K562 (cell line): Measurements from ENCODE around the gene HSPB7. TPM values are rescaled to one million over a fixed set of nuclear protein-coding genes. Genes with fewer than 3 reads are reported as not detected.

Source experiments
- ATF7 ChIP-seq: fragments of 450-650 bp; IDR thresholded peaks from 2 replicates; pipeline ENCODE4 v1.7.1; 2014; ENCODE audit warnings: mild to moderate bottlenecking, moderate library complexity
- BHLHE40 ChIP-seq: IDR thresholded peaks from 2 replicates; pipeline ENCODE4 v1.6.1; 2011; ENCODE audit warnings: low read length, improper control_type of control experiment
- DIDO1 ChIP-seq: fragments of 450-650 bp; IDR thresholded peaks from 2 replicates; pipeline ENCODE4 v1.6.1; 2016; ENCODE audit warnings: low read depth, missing biosample characterization, missing genetic modification characterization
- E2F1 ChIP-seq: sonication (generic); formaldehyde crosslinking; IDR thresholded peaks from 2 replicates; pipeline ENCODE4 v1.8.1; 2023; ENCODE audit warnings: mild to moderate bottlenecking, missing genetic modification reagents, moderate library complexity
- ETV6 ChIP-seq, 3 experiments: fragments of 150-350 bp in 1 of 3; sonication (generic) in 1 of 3; formaldehyde crosslinking in 1 of 3; IDR thresholded peaks; 2 replicates each; pipeline versions ENCODE4 v1.6.1 to v1.8.0; 2014 to 2022; ENCODE audit warnings: borderline replicate concordance in 2 of 3, low read depth in 2 of 3, antibody characterized with exemption in 1 of 3, low read length in 1 of 3, mild to moderate bottlenecking in 1 of 3, missing genetic modification reagents in 1 of 3
- HDAC8 ChIP-seq: fragments of 450-650 bp; IDR thresholded peaks from 2 replicates; pipeline ENCODE4 v1.6.1; 2016; ENCODE audit warnings: mild to moderate bottlenecking, missing genetic modification characterization, moderate library complexity, missing compliant biosample characterization
- KDM2B ChIP-seq: fragments of 250-450 bp; sonication (Bioruptor Pico); IDR thresholded peaks from 2 replicates; pipeline ENCODE4 v1.8.0; 2021; ENCODE audit warnings: mild to moderate bottlenecking, moderate library complexity
- LEF1 ChIP-seq: fragments of 450-650 bp; IDR thresholded peaks from 2 replicates; pipeline ENCODE4 v1.6.1; 2016; ENCODE audit warnings: mild to moderate bottlenecking
- MXI1 ChIP-seq: IDR thresholded peaks from 2 replicates; pipeline ENCODE4 v1.6.1; 2011; ENCODE audit warnings: low read depth, mild to moderate bottlenecking, improper control_type of control experiment, low read length
- MYC ChIP-seq, 2 experiments: fragments of 250-450 bp in 1 of 2; sonication (Bioruptor Pico) in 1 of 2; IDR thresholded peaks; 2 replicates each; pipeline versions ENCODE4 v1.5.1 to v1.6.1; 2012 to 2021; ENCODE audit warnings: low read depth in 2 of 2, borderline replicate concordance in 1 of 2, improper control_type of control experiment in 1 of 2, low read length in 1 of 2, mild to moderate bottlenecking in 1 of 2, moderate library complexity in 1 of 2
- PTRF ChIP-seq: fragments of 450-650 bp; IDR thresholded peaks from 2 replicates; pipeline ENCODE4 v1.6.1; 2016; ENCODE audit warnings: mild to moderate bottlenecking, missing genetic modification characterization, missing compliant biosample characterization
- PURB ChIP-seq: sonication (generic); formaldehyde crosslinking; IDR thresholded peaks from 2 replicates; pipeline ENCODE4 v1.9.0; 2021; ENCODE audit warnings: low read depth, mild to moderate bottlenecking, missing genetic modification reagents
- RBBP5 ChIP-seq: fragments of 200-600 bp; sonication (generic); IDR thresholded peaks from 2 replicates; pipeline ENCODE4 v1.6.1; 2012; ENCODE audit warnings: borderline replicate concordance, mild to moderate bottlenecking, low read length, control low read depth, inconsistent platforms; ENCODE audit not compliant: insufficient read depth, poor library complexity, severe bottlenecking
- RUNX1 ChIP-seq: sonication (generic); IDR thresholded peaks from 2 replicates; pipeline ENCODE4 v1.6.1; 2016; ENCODE audit warnings: antibody characterized with exemption, low read depth
- SMAD4 ChIP-seq: fragments of 250-450 bp; sonication (Bioruptor Pico); conservative IDR thresholded peaks from 2 replicates; pipeline ENCODE4 v1.8.0; 2021; ENCODE audit warnings: inconsistent platforms, mild to moderate bottlenecking, moderate library complexity
- SP2 ChIP-seq: IDR thresholded peaks from 2 replicates; pipeline ENCODE4 v1.6.1; 2011; ENCODE audit warnings: mild to moderate bottlenecking, low read depth, low read length, moderate library complexity; ENCODE audit not compliant: poor library complexity, severe bottlenecking; ENCODE audit errors: extremely low read depth
- TCF3 ChIP-seq: sonication (generic); formaldehyde crosslinking; IDR thresholded peaks from 2 replicates; pipeline ENCODE4 v1.4.0; 2020; ENCODE audit warnings: mild to moderate bottlenecking, missing genetic modification reagents
- ZFX ChIP-seq: sonication (generic); formaldehyde crosslinking; IDR thresholded peaks from 2 replicates; pipeline ENCODE4 v1.8.0; 2022; ENCODE audit warnings: mild to moderate bottlenecking, missing genetic modification reagents, moderate library complexity
- ZNF395 ChIP-seq: fragments of 200-800 bp; sonication (Bioruptor generic); IDR thresholded peaks from 2 replicates; pipeline ENCODE4 v1.6.1; 2017; ENCODE audit warnings: missing genetic modification characterization, missing compliant biosample characterization
- ZNF431 ChIP-seq: sonication (generic); formaldehyde crosslinking; IDR thresholded peaks from 2 replicates; pipeline ENCODE4 v1.8.0; 2022; ENCODE audit warnings: mild to moderate bottlenecking, missing genetic modification reagents
- ZNF639 ChIP-seq, 2 experiments: fragments of 200-800 bp in 1 of 2; sonication (Bioruptor generic) in 1 of 2; sonication (generic) in 1 of 2; formaldehyde crosslinking in 1 of 2; IDR thresholded peaks in 1 of 2; conservative IDR thresholded peaks in 1 of 2; 2 replicates each; pipeline versions ENCODE4 v1.5.0 to v1.6.1; 2016 to 2020; ENCODE audit warnings: missing compliant biosample characterization in 1 of 2, missing genetic modification characterization in 1 of 2, missing genetic modification reagents in 1 of 2
- polyA plus RNA-seq, 8 experiments: library from polyadenylated mRNA; depleted of rRNA in 4 of 8; stranded (reverse) in 5 of 8; unstranded in 3 of 8; fragments of >200 nt; fragmentation: Nextera tagmentation in 2 of 8; fragmentation: Illumina TruSeq in 1 of 8; extraction: Ambion mirVana in 2 of 8; extraction: Trizol in 1 of 8; gene quantifications; 2 replicates each; pipeline versions ENCODE4 v1.2.1 to v1.2.3, GENCODE V29; 2011 to 2014; ENCODE audit warnings: inconsistent platforms in 1 of 8, missing spikeins in 1 of 8
- total RNA-seq, 7 experiments: library from RNA; depleted of rRNA in 6 of 7; stranded (reverse); fragments of >200 nt in 6 of 7; fragmentation: Illumina TruSeq in 2 of 7; extraction: Trizol in 2 of 7; gene quantifications; 2 replicates each; pipeline versions ENCODE4 v1.2.1 to v1.2.3, GENCODE V29; 2011 to 2021; ENCODE audit warnings: low replicate concordance in 1 of 7

HSPB7 gene
- total and polyA plus RNA-seq, 9 of the 15 experiments (the other 6 are each of a cell fraction or from before 2014, with no cell fraction given): 0.05 to 0.19 (median 0.07) TPM; not detected in 6

GRCh38 chr1:16014509-16015482, 3.0 kb downstream of the HSPB7 start (continued):
- TF ChIP-seq ZNF639 (CRISPR knock-in tag; conservative IDR thresholded peaks at IDR 0.05 in 1 of 2, IDR thresholded peaks at IDR 0.05 in 1 of 2) (peak in 1 of 2 experiments; percentile 49; a peak in 1 of 4 replicates), MYC (IDR thresholded peaks at IDR 0.05; ENCODE audit: low read depth, low read length) (peak; percentile 95), MYC (CRISPR knock-in tag; IDR thresholded peaks at IDR 0.05; ENCODE audit: borderline replicate concordance, low read depth) (no peak; the same call in none of the 2 replicates), E2F1 (CRISPR knock-in tag) (0 out of 2 replicates have a peak, but pooled peaks have one; percentile 43), PURB (CRISPR knock-in tag) (no peak), ZFX (CRISPR knock-in tag) (peak; percentile 89), RUNX1 (no peak), DIDO1 (tag) (no peak), ZNF431 (CRISPR knock-in tag) (peak; percentile 47; the same call in 1 of the 2 replicates), PTRF (tag) (no peak), KDM2B (0 out of 2 replicates have a peak, but pooled peaks have one; percentile 51), ZNF395 (CRISPR knock-in tag) (0 out of 2 replicates have a peak, but pooled peaks have one; percentile 14), ATF7 (peak; percentile 37; the same call in 1 of the 2 replicates), BHLHE40 (peak; percentile 12; the same call in 1 of the 2 replicates), RBBP5 (no peak), MXI1 (peak; percentile 76; the same call in 1 of the 2 replicates), SP2 (no peak), SMAD4 (0 out of 2 replicates have a peak, but pooled peaks have one; percentile 40), LEF1 (peak; percentile 67), ETV6 (IDR thresholded peaks at IDR 0.05; ENCODE audit: borderline replicate concordance in 1 of 2, low read depth in 2 of 2, low read length in 1 of 2) (peak in 1 of 2 experiments; percentile 26; a peak in 1 of 4 replicates), ETV6 (CRISPR knock-in tag; IDR thresholded peaks at IDR 0.05; ENCODE audit: borderline replicate concordance) (no peak), HDAC8 (tag) (no peak; the same call in 1 of the 2 replicates), TCF3 (CRISPR knock-in tag) (peak; percentile 9; the same call in 1 of the 2 replicates)
